K562 (cell line): ENCODE data around the gene DGCR8. TPM values are rescaled to one million over a fixed set of nuclear protein-coding genes. Genes with fewer than 3 reads are reported as not detected.
A peak's percentile ranks its signal among the peaks of the same experiment; 100 is the strongest.

Experiments
- ATF1 ChIP-seq, 2 experiments: fragments of 450-650 bp in 1 of 2; IDR thresholded peaks; 2 replicates each; pipeline ENCODE4 v1.6.1; 2016; ENCODE audit warnings: missing compliant biosample characterization in 1 of 2, missing genetic modification characterization in 1 of 2
- BRD4 ChIP-seq: fragments of 200-600 bp; sonication (generic); IDR thresholded peaks from 2 replicates; pipeline ENCODE4 v1.6.1; 2017; ENCODE audit warnings: inconsistent platforms
- CBX2 ChIP-seq: fragments of 200-600 bp; sonication (generic); IDR thresholded peaks from one replicate; pipeline ENCODE4 v1.6.1; 2012; ENCODE audit warnings: mild to moderate bottlenecking, low read length, inconsistent platforms; ENCODE audit not compliant: insufficient read depth, poor library complexity, severe bottlenecking
- CCAR2 ChIP-seq: fragments of 200-400 bp; formaldehyde crosslinking; IDR thresholded peaks from 2 replicates; pipeline ENCODE4 v1.6.1; 2017; ENCODE audit warnings: mild to moderate bottlenecking, low read depth, low read length
- HIVEP1 ChIP-seq: fragments of 250-450 bp; sonication (Bioruptor Pico); IDR thresholded peaks from 2 replicates; pipeline ENCODE4 v1.4.0; 2020; ENCODE audit warnings: mild to moderate bottlenecking
- KAT2B ChIP-seq: IDR thresholded peaks from one replicate; pipeline ENCODE4 v1.6.1; 2012; ENCODE audit warnings: low read depth, mild to moderate bottlenecking, control low read depth, inconsistent platforms, low read length, moderate library complexity
- KDM2B ChIP-seq: fragments of 250-450 bp; sonication (Bioruptor Pico); IDR thresholded peaks from 2 replicates; pipeline ENCODE4 v1.8.0; 2021; ENCODE audit warnings: mild to moderate bottlenecking, moderate library complexity
- MTA2 ChIP-seq: fragments of 450-650 bp; IDR thresholded peaks from 2 replicates; pipeline ENCODE4 v1.6.1; 2016; ENCODE audit warnings: low read depth
- POLR2G ChIP-seq: fragments of 200-400 bp; formaldehyde crosslinking; IDR thresholded peaks from 2 replicates; pipeline ENCODE4 v1.6.1; 2017; ENCODE audit warnings: low read depth, mild to moderate bottlenecking, antibody characterized with exemption, low read length, moderate library complexity
- PYGO2 ChIP-seq: fragments of 450-650 bp; IDR thresholded peaks from 2 replicates; pipeline ENCODE4 v1.6.1; 2016; ENCODE audit warnings: mild to moderate bottlenecking, missing genetic modification characterization, moderate library complexity, missing compliant biosample characterization
- ZNF124 ChIP-seq: sonication (generic); formaldehyde crosslinking; IDR thresholded peaks from 2 replicates; pipeline ENCODE4 v1.8.1; 2022; ENCODE audit warnings: missing genetic modification reagents
- ZNF324 ChIP-seq: fragments of 250-450 bp; sonication (Bioruptor Pico); IDR thresholded peaks from 2 replicates; pipeline ENCODE4 v1.4.0; 2020; ENCODE audit warnings: mild to moderate bottlenecking
- polyA plus RNA-seq, 8 experiments: library from polyadenylated mRNA; depleted of rRNA in 4 of 8; stranded (reverse) in 5 of 8; unstranded in 3 of 8; fragments of >200 nt; fragmentation: Nextera tagmentation in 2 of 8; fragmentation: Illumina TruSeq in 1 of 8; extraction: Ambion mirVana in 2 of 8; extraction: Trizol in 1 of 8; gene quantifications; 2 replicates each; pipeline versions ENCODE4 v1.2.1 to v1.2.3, GENCODE V29; 2011 to 2014; ENCODE audit warnings: inconsistent platforms in 1 of 8, missing spikeins in 1 of 8
- total RNA-seq, 7 experiments: library from RNA; depleted of rRNA in 6 of 7; stranded (reverse); fragments of >200 nt in 6 of 7; fragmentation: Illumina TruSeq in 2 of 7; extraction: Trizol in 2 of 7; gene quantifications; 2 replicates each; pipeline versions ENCODE4 v1.2.1 to v1.2.3, GENCODE V29; 2011 to 2021; ENCODE audit warnings: low replicate concordance in 1 of 7
- TF ChIP-seq, protein P1 (sequence below): fragments of 250-450 bp; sonication (Bioruptor Pico); IDR thresholded peaks from 2 replicates; pipeline ENCODE4 v1.5.0; 2021; ENCODE audit warnings: mild to moderate bottlenecking, borderline replicate concordance
- TF ChIP-seq, protein P2 (sequence below): sonication (generic); formaldehyde crosslinking; IDR thresholded peaks from 2 replicates; pipeline ENCODE4 v1.8.0; 2022; ENCODE audit warnings: missing genetic modification reagents, mild to moderate bottlenecking, borderline replicate concordance
- TF ChIP-seq, protein P3 (sequence below), 2 experiments: IDR thresholded peaks; 2 replicates each; pipeline ENCODE4 v1.6.1; 2012; ENCODE audit warnings: improper control_type of control experiment in 2 of 2, low read depth in 2 of 2, low read length in 2 of 2, borderline replicate concordance in 1 of 2
- TF ChIP-seq, protein P4 (sequence below): sonication (generic); formaldehyde crosslinking; IDR thresholded peaks from 2 replicates; pipeline ENCODE4 v1.8.0; 2023; ENCODE audit warnings: missing genetic modification reagents, mild to moderate bottlenecking, borderline replicate concordance

DGCR8 gene
- total and polyA plus RNA-seq, 9 of the 15 experiments (the other 6 are each of a cell fraction or from before 2014, with no cell fraction given), result 5.9 to 144 (median 80.1) TPM

DNA sequence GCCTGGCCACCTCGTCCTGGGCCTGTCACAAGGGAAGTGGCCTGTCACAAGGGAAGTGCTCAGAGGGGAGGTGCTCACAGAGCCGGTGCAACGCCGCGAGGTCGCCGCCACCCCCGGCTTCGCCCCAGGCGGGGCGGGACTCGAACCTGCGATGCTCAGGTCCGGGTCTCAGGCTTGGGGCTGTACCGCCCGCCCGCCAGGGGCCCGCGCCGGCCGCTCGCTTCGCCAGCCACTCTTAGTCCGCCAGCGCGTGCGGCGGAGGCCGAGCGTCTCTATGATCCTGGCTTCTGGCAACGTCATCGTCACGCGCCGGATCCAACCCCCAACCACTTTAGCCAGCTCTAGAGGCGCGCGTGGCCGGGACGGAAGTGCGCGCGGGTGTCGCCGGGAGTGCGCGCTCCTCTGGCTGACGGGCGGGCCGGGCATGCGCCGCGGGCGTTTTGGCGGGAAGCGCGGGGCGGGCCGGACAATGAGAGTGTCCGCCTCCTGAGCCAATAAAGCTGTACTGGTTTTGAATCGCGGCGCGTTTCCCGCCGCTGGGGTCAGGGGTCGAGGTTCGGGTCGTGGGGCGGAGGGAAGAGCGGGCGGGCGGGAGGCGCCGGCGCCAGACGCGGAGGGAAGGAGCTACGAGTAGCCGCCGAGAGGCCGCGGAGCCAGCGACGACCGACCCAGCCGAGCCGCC lies 37.1 kb downstream of the DGCR8 start, which contains the start of gene TRMT2A (continued):
- TF ChIP-seq, protein P1, sequence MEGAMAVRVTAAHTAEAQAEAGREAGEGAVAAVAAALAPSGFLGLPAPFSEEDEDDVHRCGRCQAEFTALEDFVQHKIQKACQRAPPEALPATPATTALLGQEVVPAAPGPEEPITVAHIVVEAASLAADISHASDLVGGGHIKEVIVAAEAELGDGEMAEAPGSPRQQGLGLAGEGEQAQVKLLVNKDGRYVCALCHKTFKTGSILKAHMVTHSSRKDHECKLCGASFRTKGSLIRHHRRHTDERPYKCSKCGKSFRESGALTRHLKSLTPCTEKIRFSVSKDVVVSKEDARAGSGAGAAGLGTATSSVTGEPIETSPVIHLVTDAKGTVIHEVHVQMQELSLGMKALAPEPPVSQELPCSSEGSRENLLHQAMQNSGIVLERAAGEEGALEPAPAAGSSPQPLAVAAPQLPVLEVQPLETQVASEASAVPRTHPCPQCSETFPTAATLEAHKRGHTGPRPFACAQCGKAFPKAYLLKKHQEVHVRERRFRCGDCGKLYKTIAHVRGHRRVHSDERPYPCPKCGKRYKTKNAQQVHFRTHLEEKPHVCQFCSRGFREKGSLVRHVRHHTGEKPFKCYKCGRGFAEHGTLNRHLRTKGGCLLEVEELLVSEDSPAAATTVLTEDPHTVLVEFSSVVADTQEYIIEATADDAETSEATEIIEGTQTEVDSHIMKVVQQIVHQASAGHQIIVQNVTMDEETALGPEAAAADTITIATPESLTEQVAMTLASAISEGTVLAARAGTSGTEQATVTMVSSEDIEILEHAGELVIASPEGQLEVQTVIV (CRISPR knock-in tag), result no peak
- TF ChIP-seq, protein P2, sequence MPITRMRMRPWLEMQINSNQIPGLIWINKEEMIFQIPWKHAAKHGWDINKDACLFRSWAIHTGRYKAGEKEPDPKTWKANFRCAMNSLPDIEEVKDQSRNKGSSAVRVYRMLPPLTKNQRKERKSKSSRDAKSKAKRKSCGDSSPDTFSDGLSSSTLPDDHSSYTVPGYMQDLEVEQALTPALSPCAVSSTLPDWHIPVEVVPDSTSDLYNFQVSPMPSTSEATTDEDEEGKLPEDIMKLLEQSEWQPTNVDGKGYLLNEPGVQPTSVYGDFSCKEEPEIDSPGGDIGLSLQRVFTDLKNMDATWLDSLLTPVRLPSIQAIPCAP (CRISPR knock-in tag), result no peak
- TF ChIP-seq ZNF124 (CRISPR knock-in tag) (no peak), BRD4 (peak; percentile 99), ATF1 (CRISPR knock-in tag; IDR thresholded peaks at IDR 0.05) (no peak), ATF1 (tag; IDR thresholded peaks at IDR 0.05) (peak; percentile 100), KAT2B (peak; percentile 99), HIVEP1 (peak; percentile 52; the same call in 1 of the 2 replicates), ZNF324 (CRISPR knock-in tag) (no peak), POLR2G (peak; percentile 93), PYGO2 (tag) (no peak), CCAR2 (no peak), MTA2 (no peak), KDM2B (peak; percentile 95), CBX2 (no peak)
- TF ChIP-seq, protein P3, sequence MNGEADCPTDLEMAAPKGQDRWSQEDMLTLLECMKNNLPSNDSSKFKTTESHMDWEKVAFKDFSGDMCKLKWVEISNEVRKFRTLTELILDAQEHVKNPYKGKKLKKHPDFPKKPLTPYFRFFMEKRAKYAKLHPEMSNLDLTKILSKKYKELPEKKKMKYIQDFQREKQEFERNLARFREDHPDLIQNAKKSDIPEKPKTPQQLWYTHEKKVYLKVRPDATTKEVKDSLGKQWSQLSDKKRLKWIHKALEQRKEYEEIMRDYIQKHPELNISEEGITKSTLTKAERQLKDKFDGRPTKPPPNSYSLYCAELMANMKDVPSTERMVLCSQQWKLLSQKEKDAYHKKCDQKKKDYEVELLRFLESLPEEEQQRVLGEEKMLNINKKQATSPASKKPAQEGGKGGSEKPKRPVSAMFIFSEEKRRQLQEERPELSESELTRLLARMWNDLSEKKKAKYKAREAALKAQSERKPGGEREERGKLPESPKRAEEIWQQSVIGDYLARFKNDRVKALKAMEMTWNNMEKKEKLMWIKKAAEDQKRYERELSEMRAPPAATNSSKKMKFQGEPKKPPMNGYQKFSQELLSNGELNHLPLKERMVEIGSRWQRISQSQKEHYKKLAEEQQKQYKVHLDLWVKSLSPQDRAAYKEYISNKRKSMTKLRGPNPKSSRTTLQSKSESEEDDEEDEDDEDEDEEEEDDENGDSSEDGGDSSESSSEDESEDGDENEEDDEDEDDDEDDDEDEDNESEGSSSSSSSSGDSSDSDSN (IDR thresholded peaks at IDR 0.05; ENCODE audit: borderline replicate concordance in 1 of 2, low read depth in 2 of 2, low read length in 2 of 2), result no peak
- TF ChIP-seq, protein P4, sequence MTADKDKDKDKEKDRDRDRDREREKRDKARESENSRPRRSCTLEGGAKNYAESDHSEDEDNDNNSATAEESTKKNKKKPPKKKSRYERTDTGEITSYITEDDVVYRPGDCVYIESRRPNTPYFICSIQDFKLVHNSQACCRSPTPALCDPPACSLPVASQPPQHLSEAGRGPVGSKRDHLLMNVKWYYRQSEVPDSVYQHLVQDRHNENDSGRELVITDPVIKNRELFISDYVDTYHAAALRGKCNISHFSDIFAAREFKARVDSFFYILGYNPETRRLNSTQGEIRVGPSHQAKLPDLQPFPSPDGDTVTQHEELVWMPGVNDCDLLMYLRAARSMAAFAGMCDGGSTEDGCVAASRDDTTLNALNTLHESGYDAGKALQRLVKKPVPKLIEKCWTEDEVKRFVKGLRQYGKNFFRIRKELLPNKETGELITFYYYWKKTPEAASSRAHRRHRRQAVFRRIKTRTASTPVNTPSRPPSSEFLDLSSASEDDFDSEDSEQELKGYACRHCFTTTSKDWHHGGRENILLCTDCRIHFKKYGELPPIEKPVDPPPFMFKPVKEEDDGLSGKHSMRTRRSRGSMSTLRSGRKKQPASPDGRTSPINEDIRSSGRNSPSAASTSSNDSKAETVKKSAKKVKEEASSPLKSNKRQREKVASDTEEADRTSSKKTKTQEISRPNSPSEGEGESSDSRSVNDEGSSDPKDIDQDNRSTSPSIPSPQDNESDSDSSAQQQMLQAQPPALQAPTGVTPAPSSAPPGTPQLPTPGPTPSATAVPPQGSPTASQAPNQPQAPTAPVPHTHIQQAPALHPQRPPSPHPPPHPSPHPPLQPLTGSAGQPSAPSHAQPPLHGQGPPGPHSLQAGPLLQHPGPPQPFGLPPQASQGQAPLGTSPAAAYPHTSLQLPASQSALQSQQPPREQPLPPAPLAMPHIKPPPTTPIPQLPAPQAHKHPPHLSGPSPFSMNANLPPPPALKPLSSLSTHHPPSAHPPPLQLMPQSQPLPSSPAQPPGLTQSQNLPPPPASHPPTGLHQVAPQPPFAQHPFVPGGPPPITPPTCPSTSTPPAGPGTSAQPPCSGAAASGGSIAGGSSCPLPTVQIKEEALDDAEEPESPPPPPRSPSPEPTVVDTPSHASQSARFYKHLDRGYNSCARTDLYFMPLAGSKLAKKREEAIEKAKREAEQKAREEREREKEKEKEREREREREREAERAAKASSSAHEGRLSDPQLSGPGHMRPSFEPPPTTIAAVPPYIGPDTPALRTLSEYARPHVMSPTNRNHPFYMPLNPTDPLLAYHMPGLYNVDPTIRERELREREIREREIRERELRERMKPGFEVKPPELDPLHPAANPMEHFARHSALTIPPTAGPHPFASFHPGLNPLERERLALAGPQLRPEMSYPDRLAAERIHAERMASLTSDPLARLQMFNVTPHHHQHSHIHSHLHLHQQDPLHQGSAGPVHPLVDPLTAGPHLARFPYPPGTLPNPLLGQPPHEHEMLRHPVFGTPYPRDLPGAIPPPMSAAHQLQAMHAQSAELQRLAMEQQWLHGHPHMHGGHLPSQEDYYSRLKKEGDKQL, result no peak
